DMS53 treated with DMSO at 0.1 percent for 48 hours (cell line): ENCODE measurements around the gene AFAP1.

Experiments
- DNase-seq: peaks from one replicate; lab custom pipeline; 2025; ENCODE audit not compliant: unreplicated experiment; lab: John Stamatoyannopoulos, UW

Gene AFAP1

GRCh38 chr4:7970361-7970946 is 30.8 kb upstream of the AFAP1 start:
- DNase-seq = no peak

- no peak for DNase-seq
These were observed 28.7 kb upstream of the AFAP1 start for GRCh38 chr4:7968262-7968896.

- DNase-seq = no peak
These were observed 28.0 kb upstream of the AFAP1 start for GRCh38 chr4:7967501-7968261.

- no peak for DNase-seq
These were observed 27.4 kb upstream of the AFAP1 start for GRCh38 chr4:7967063-7967440.

GRCh38 chr4:7966281-7967062 is 26.8 kb upstream of the AFAP1 start:
- DNase-seq = no peak

- DNase-seq = no peak
These were observed 25.4 kb upstream of the AFAP1 start for GRCh38 chr4:7964890-7965662.

- no peak for DNase-seq
These were observed 24.8 kb upstream of the AFAP1 start for GRCh38 chr4:7964459-7964858.

GRCh38 chr4:7963691-7964090 is 24.0 kb upstream of the AFAP1 start:
- no peak for DNase-seq

GRCh38 chr4:7962609-7963508 is 23.2 kb upstream of the AFAP1 start:
- DNase-seq = no peak

- no peak for DNase-seq
These were observed 21.4 kb upstream of the AFAP1 start for GRCh38 chr4:7960790-7961655.

- no peak for DNase-seq
These were observed 20.5 kb upstream of the AFAP1 start for GRCh38 chr4:7960017-7960789.

- no peak for DNase-seq
These were observed 19.4 kb upstream of the AFAP1 start for GRCh38 chr4:7959078-7959477.

- no peak for DNase-seq
These were observed 17.4 kb upstream of the AFAP1 start for GRCh38 chr4:7956934-7957656.

GRCh38 chr4:7956270-7956808 is 16.7 kb upstream of the AFAP1 start:
- no peak for DNase-seq

GRCh38 chr4:7955393-7955792 is 15.7 kb upstream of the AFAP1 start:
- no peak for DNase-seq

GRCh38 chr4:7952615-7953014 is 13.0 kb upstream of the AFAP1 start:
- DNase-seq = no peak
